OCI-LY7 (cell line): ENCODE measurements around the gene CPLX3. TPM values are rescaled to one million over a fixed set of nuclear protein-coding genes. Genes with fewer than 3 reads are reported as not detected.

Experiments used
- BruUV-seq: library from RNA; stranded (reverse); fragments of 400-500 nt; replicated peaks from 2 replicates; lab custom pipeline; 2021; lab: Mats Ljungman, UMichigan
- CTCF ChIA-PET: fragments of 300-600 bp; sonication (Branson Sonifier 250); formaldehyde crosslinking; loops from one replicate; lab custom pipeline; 2022; ENCODE audit warnings: antibody characterized with exemption; ENCODE audit not compliant: unreplicated experiment; lab: Charles Lee
- POLR2A ChIA-PET: fragments of 300-600 bp; sonication (Branson Sonifier 250); formaldehyde crosslinking; loops from one replicate; lab custom pipeline; 2022; ENCODE audit warnings: antibody characterized with exemption; lab: Charles Lee
- DNase-seq: peaks from one replicate; pipeline ENCODE4 v3.0.0-alpha.2; 2015; ENCODE audit warnings: low spot score
- H2AFZ ChIP-seq: fragments of 200-600 bp; sonication (generic), shearing (Covaris generic); 2 replicates; pipeline ENCODE4 v1.6.1; 2014; ENCODE audit warnings: mild to moderate bottlenecking, antibody characterized with exemption, low read length, moderate library complexity
- H3K27ac ChIP-seq: fragments of 200-600 bp; sonication (generic); 2 replicates; pipeline ENCODE4 v1.5.1; 2014; ENCODE audit warnings: mixed run types, low read depth, mild to moderate bottlenecking, moderate library complexity, low read length, inconsistent platforms; ENCODE audit not compliant: poor library complexity, severe bottlenecking
- H3K36me3 ChIP-seq: fragments of 200-600 bp; sonication (generic); 2 replicates; pipeline ENCODE4 v1.6.1; 2014; ENCODE audit warnings: mild to moderate bottlenecking, antibody characterized with exemption, low read length, moderate library complexity, mixed read lengths; ENCODE audit not compliant: insufficient read depth
- H3K4me1 ChIP-seq: fragments of 200-600 bp; sonication (generic); 2 replicates; pipeline ENCODE4 v1.5.1; 2014; ENCODE audit warnings: mild to moderate bottlenecking, low read length; ENCODE audit not compliant: insufficient read depth, poor library complexity, severe bottlenecking
- H3K4me2 ChIP-seq: fragments of 200-600 bp; sonication (generic); 2 replicates; pipeline ENCODE4 v1.6.1; 2014; ENCODE audit warnings: mild to moderate bottlenecking, low read length
- H3K4me3 ChIP-seq: fragments of 200-600 bp; sonication (generic); 2 replicates; pipeline ENCODE4 v1.5.1; 2014; ENCODE audit warnings: mild to moderate bottlenecking, low read depth, low read length; ENCODE audit not compliant: poor library complexity, severe bottlenecking
- H3K79me2 ChIP-seq: fragments of 200-600 bp; sonication (generic); 2 replicates; pipeline ENCODE4 v1.6.1; 2016; ENCODE audit warnings: low read depth, mild to moderate bottlenecking, low read length, moderate library complexity, mixed read lengths; ENCODE audit not compliant: insufficient read depth
- H3K9me2 ChIP-seq: fragments of 200-600 bp; sonication (generic); 2 replicates; pipeline ENCODE4 v1.6.1; 2016; ENCODE audit warnings: mild to moderate bottlenecking, low read length, mixed read lengths; ENCODE audit not compliant: insufficient read depth
- H3K9me3 ChIP-seq: fragments of 200-600 bp; sonication (generic); 2 replicates; pipeline ENCODE4 v1.6.1; 2014; ENCODE audit warnings: mild to moderate bottlenecking, mixed run types, low read length, mixed read lengths
- H4K20me1 ChIP-seq: fragments of 200-600 bp; sonication (generic); 2 replicates; pipeline ENCODE4 v1.6.1; 2014; ENCODE audit warnings: mild to moderate bottlenecking, antibody characterized with exemption, low read length, moderate library complexity, mixed read lengths; ENCODE audit not compliant: insufficient read depth
- CTCF ChIP-seq: fragments of 200-600 bp; sonication (generic); conservative IDR thresholded peaks from 2 replicates; pipeline ENCODE4 v1.5.1; 2014; ENCODE audit warnings: mild to moderate bottlenecking, antibody characterized with exemption, low read length, moderate library complexity, mixed read lengths
- EZH2phosphoT487 ChIP-seq: fragments of 200-600 bp; sonication (generic); IDR thresholded peaks from 2 replicates; pipeline ENCODE4 v1.6.1; 2018; ENCODE audit warnings: low read depth, borderline replicate concordance, mild to moderate bottlenecking, mixed run types, antibody characterized with exemption, low read length, moderate library complexity, mixed read lengths
- intact Hi-C: fragments of 100-400 bp; cut with micrococcal nuclease; formaldehyde crosslinking; loops from one replicate; pipeline ENCODE4 v1.10.0; 2022; ENCODE audit not compliant: unreplicated experiment
- total RNA-seq, 2 experiments: library from RNA; depleted of rRNA in 1 of 2; stranded (reverse); fragments of >200 nt in 1 of 2; shearing (Covaris generic) in 1 of 2; gene quantifications; 2 replicates each; pipeline ENCODE4 v1.2.3, GENCODE V29; 2014 to 2022

Gene CPLX3
- total RNA-seq, 2 experiments from 2014 or later = 0.35 to 1.5 TPM

GRCh38 chr15:74777769-74778598 lies 48.4 kb upstream of the CPLX3 start:
- TF ChIP-seq CTCF (no peak), EZH2phosphoT487 (no peak)
- intact Hi-C loops = loop anchor here (1.0 kb wide), 1 partner anchor 9 kb away; no protein-coding TSS in a partner anchor
- peak overlapping the region; percentile 99 for H3K27ac ChIP-seq
- CTCF ChIA-PET = interaction anchor here (0.6 to 4.5 kb wide), 5 partner anchors 9 to 146 kb away, joined by 3 to 40 read pairs (median 6); no protein-coding TSS in a partner anchor
- H3K4me2 ChIP-seq = peak overlapping the region; percentile 77
- H3K9me3 ChIP-seq = no peaks in the 10 kb centered on the region
- POLR2A ChIA-PET = interaction anchor here (0.6 to 11.4 kb wide), 15 partner anchors 11 to 855 kb away, joined by 3 to 221 read pairs (median 4); partner anchors contain the start of gene ARID3B
- peak overlapping the region; percentile 49 for H3K4me3 ChIP-seq
- DNase-seq = peak; percentile 64
- H3K36me3 ChIP-seq = peaks cover 6% of the 10 kb centered on the region
- H4K20me1 ChIP-seq = no peaks in the 10 kb centered on the region
- no TSS peak for BruUV-seq
- H3K9me2 ChIP-seq = no peaks in the 10 kb centered on the region
- H2AFZ ChIP-seq = no peak overlapping the region
- peaks cover 80% of the 10 kb centered on the region for H3K4me1 ChIP-seq
- peaks cover 36% of the 10 kb centered on the region for H3K79me2 ChIP-seq

GRCh38 chr15:74778599-74778970 lies 47.8 kb upstream of the CPLX3 start:
- Histone ChIP-seq H3K9me2 (no peaks in the 10 kb centered on the region), H3K4me3 (peak overlapping the region; percentile 49), H3K4me2 (peak overlapping the region; percentile 77), H3K27ac (peak overlapping the region; percentile 99), H3K9me3 (no peaks in the 10 kb centered on the region), H4K20me1 (no peaks in the 10 kb centered on the region), H3K79me2 (peaks cover 42% of the 10 kb centered on the region), H2AFZ (no peak overlapping the region), H3K4me1 (peaks cover 74% of the 10 kb centered on the region), H3K36me3 (peaks cover 12% of the 10 kb centered on the region)
- TF ChIP-seq EZH2phosphoT487 = no peak
- no peak for TF ChIP-seq CTCF
- POLR2A ChIA-PET = interaction anchor here (0.6 to 11.4 kb wide), 10 partner anchors 10 to 854 kb away, joined by 3 to 221 read pairs (median 5); no protein-coding TSS in a partner anchor
- intact Hi-C loops = no loop called here
- no peak for DNase-seq
- CTCF ChIA-PET = interaction anchor here (0.7 to 4.5 kb wide), 6 partner anchors 9 to 42 kb away, joined by 3 to 40 read pairs (median 5); no protein-coding TSS in a partner anchor
- no TSS peak for BruUV-seq
